ENCODE results near the gene NLE1.

DNA sequence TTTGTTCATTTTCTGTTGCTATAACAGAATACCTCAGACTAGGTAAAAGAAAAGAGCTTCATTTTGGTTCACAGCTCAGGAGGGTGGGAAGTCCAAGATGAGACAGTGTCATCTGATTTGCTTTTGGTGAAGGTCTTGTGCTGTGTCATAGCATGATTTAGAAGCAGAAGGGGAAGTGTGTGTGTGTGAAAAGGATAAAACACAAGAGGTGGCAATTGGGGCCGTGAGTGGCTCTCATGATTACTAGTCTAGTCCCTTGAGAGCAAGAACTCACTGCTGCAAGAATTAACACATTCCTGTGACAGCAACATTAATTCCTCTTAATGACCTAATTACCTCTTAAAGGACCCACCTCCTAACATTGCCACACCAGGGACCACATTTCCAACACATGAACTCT lies 43.7 kb upstream of the NLE1 start:
- TF ChIP-seq, protein P1, sequence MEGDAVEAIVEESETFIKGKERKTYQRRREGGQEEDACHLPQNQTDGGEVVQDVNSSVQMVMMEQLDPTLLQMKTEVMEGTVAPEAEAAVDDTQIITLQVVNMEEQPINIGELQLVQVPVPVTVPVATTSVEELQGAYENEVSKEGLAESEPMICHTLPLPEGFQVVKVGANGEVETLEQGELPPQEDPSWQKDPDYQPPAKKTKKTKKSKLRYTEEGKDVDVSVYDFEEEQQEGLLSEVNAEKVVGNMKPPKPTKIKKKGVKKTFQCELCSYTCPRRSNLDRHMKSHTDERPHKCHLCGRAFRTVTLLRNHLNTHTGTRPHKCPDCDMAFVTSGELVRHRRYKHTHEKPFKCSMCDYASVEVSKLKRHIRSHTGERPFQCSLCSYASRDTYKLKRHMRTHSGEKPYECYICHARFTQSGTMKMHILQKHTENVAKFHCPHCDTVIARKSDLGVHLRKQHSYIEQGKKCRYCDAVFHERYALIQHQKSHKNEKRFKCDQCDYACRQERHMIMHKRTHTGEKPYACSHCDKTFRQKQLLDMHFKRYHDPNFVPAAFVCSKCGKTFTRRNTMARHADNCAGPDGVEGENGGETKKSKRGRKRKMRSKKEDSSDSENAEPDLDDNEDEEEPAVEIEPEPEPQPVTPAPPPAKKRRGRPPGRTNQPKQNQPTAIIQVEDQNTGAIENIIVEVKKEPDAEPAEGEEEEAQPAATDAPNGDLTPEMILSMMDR (IDR thresholded peaks at IDR 0.05): no peak
- TF ChIP-seq POLR2A (IDR thresholded peaks at IDR 0.05): no peak

Measured in breast epithelium (tissue), 3 donors.